Measurements from ENCODE around the gene IL11RA. TPM values are rescaled to one million over a fixed set of nuclear protein-coding genes. Genes with fewer than 3 reads are reported as not detected.
A peak's percentile ranks its signal among the peaks of the same experiment; 100 is the strongest.

Gene IL11RA
- total and polyA plus RNA-seq, 3 donors from 2014 or later: 28.7 to 58.0 (median 39.8) TPM

GRCh38 chr9:34623374-34624235, 28.4 kb upstream of the IL11RA start:
- Histone ChIP-seq H3K4me3 (peak overlapping the region in 1 of 2 donors; percentile 38), H3K9me3 (no peaks in the 10 kb centered on the region), H3K27me3 (no peaks in the 10 kb centered on the region), H3K36me3 (ENCODE audit: low read depth, missing control alignments) (no peaks in the 10 kb centered on the region), H3K4me1 (peaks cover 24% of the 10 kb centered on the region), H3K27ac (no peak overlapping the region)
- intact Hi-C loops (cut with DNase I; ENCODE audit: low total_unique reads): no loop called here
- TF ChIP-seq CTCF (IDR thresholded peaks at IDR 0.05): no peak
- no peak for TF ChIP-seq POLR2A (IDR thresholded peaks at IDR 0.05)
- 9 to 11% methylated on average over 25 to 63 of the region's 63 CpGs for WGBS, 2 donors
- no peak for DNase-seq

- H3K4me1 ChIP-seq: peaks cover 22% of the 10 kb centered on the region
- no peak overlapping the region for H3K4me3 ChIP-seq
- DNase-seq: no peak
- intact Hi-C loops (cut with DNase I; ENCODE audit: low total_unique reads): no loop called here
- no peak for TF ChIP-seq POLR2A (IDR thresholded peaks at IDR 0.05)
- no peak for TF ChIP-seq CTCF (IDR thresholded peaks at IDR 0.05)
- no peaks in the 10 kb centered on the region for H3K27me3 ChIP-seq
- H3K27ac ChIP-seq: no peak overlapping the region
- H3K9me3 ChIP-seq: no peaks in the 10 kb centered on the region
- no peaks in the 10 kb centered on the region for H3K36me3 ChIP-seq (ENCODE audit: low read depth, missing control alignments)
- 10 to 14% methylated on average over 27 to 39 of the region's 39 CpGs for WGBS, 2 donors
Measured at GRCh38 chr9:34624475-34625185, 27.4 kb upstream of the IL11RA start.

GRCh38 chr9:34625186-34625486, 26.8 kb upstream of the IL11RA start:
- H3K9me3 ChIP-seq: no peaks in the 10 kb centered on the region
- no peaks in the 10 kb centered on the region for H3K27me3 ChIP-seq
- peaks cover 22% of the 10 kb centered on the region for H3K4me1 ChIP-seq
- no peak for TF ChIP-seq CTCF (IDR thresholded peaks at IDR 0.05)
- TF ChIP-seq POLR2A (IDR thresholded peaks at IDR 0.05): no peak
- H3K27ac ChIP-seq: no peak overlapping the region
- no peaks in the 10 kb centered on the region for H3K36me3 ChIP-seq (ENCODE audit: low read depth, missing control alignments)
- H3K4me3 ChIP-seq: no peak overlapping the region
- intact Hi-C loops (cut with DNase I; ENCODE audit: low total_unique reads): no loop called here
- 64 to 71% methylated on average over 3 of the region's 3 CpGs for WGBS, 2 donors
- DNase-seq: no peak

GRCh38 chr9:34627716-34628655, 24.0 kb upstream of the IL11RA start:
- Histone ChIP-seq H3K4me1 (peaks cover 22% of the 10 kb centered on the region), H3K9me3 (no peaks in the 10 kb centered on the region), H3K4me3 (peak overlapping the region; percentile 31 to 40), H3K36me3 (ENCODE audit: low read depth, missing control alignments) (no peaks in the 10 kb centered on the region), H3K27ac (no peak overlapping the region), H3K27me3 (no peaks in the 10 kb centered on the region)
- DNase-seq: no peak
- WGBS, 2 donors: 39 to 44% methylated on average over 20 of the region's 20 CpGs
- intact Hi-C loops (cut with DNase I; ENCODE audit: low total_unique reads): no loop called here
- no peak for TF ChIP-seq CTCF (IDR thresholded peaks at IDR 0.05)
